SK-N-DZ (cell line): Measurements from ENCODE around the gene STK24.

ENCODE experiments used
- DNase-seq: peaks from one replicate; pipeline ENCODE4 v3.0.0-alpha.2; 2015; ENCODE audit warnings: low spot score

STK24 gene

GRCh38 chr13:98534821-98535220 is 42.1 kb downstream of the STK24 start:
- DNase-seq = no peak

- DNase-seq = no peak
These were observed 43.0 kb downstream of the STK24 start for GRCh38 chr13:98533912-98534311.

GRCh38 chr13:98532254-98532653 is 44.7 kb downstream of the STK24 start:
- no peak for DNase-seq

- no peak for DNase-seq
These were observed 46.7 kb downstream of the STK24 start for GRCh38 chr13:98530217-98530616.

GRCh38 chr13:98529171-98529570 is 47.7 kb downstream of the STK24 start:
- no peak for DNase-seq

GRCh38 chr13:98528663-98529064 is 48.2 kb downstream of the STK24 start:
- DNase-seq = no peak

GRCh38 chr13:98527526-98527925 is 49.4 kb downstream of the STK24 start:
- DNase-seq = no peak

GRCh38 chr13:98526182-98526512 is 50.8 kb downstream of the STK24 start:
- DNase-seq = no peak

GRCh38 chr13:98525456-98526181 is 51.3 kb downstream of the STK24 start:
- no peak for DNase-seq

- DNase-seq = no peak
These were observed 52.1 kb downstream of the STK24 start for GRCh38 chr13:98524793-98525192.

GRCh38 chr13:98524391-98524790 is 52.5 kb downstream of the STK24 start:
- no peak for DNase-seq

- no peak for DNase-seq
These were observed 53.3 kb downstream of the STK24 start for GRCh38 chr13:98523455-98524102.

- DNase-seq = no peak
These were observed 54.5 kb downstream of the STK24 start for GRCh38 chr13:98522371-98522770.

- DNase-seq = no peak
These were observed 55.3 kb downstream of the STK24 start for GRCh38 chr13:98521461-98522247.

GRCh38 chr13:98520674-98521449 is 56.0 kb downstream of the STK24 start:
- no peak for DNase-seq

GRCh38 chr13:98519976-98520375 is 56.9 kb downstream of the STK24 start:
- DNase-seq = no peak

GRCh38 chr13:98517576-98518310 is 59.2 kb downstream of the STK24 start:
- no peak for DNase-seq

GRCh38 chr13:98515818-98516465 is 61.0 kb downstream of the STK24 start:
- no peak for DNase-seq

GRCh38 chr13:98514288-98514687 is 62.6 kb downstream of the STK24 start:
- DNase-seq = no peak

GRCh38 chr13:98513837-98514236 is 63.1 kb downstream of the STK24 start:
- DNase-seq = no peak
